Endothelial cell of umbilical vein (primary cell): ENCODE results near the gene MYPN. TPM values are rescaled to one million over a fixed set of nuclear protein-coding genes. Genes with fewer than 3 reads are reported as not detected.
A peak's percentile ranks its signal among the peaks of the same experiment; 100 is the strongest.

Experiments used
- BruUV-seq: library from RNA; stranded (reverse); fragments of 400-500 nt; replicated peaks from 2 replicates; lab custom pipeline; 2021; lab: Mats Ljungman, UMichigan
- CTCF ChIA-PET: fragments of 300-600, 350-600 bp; sonication (Branson Sonifier 250); formaldehyde crosslinking; loops from one replicate; lab custom pipeline; 2021; ENCODE audit warnings: antibody characterized with exemption, inconsistent platforms; lab: Charles Lee
- POLR2A ChIA-PET: fragments of 300-600, 350-600 bp; sonication (Branson Sonifier 250); formaldehyde crosslinking; loops from one replicate; lab custom pipeline; 2021; ENCODE audit warnings: antibody characterized with exemption, inconsistent platforms; lab: Charles Lee
- DNase-seq: peaks from one replicate; pipeline ENCODE4 v3.0.0-alpha.2; 2011; ENCODE audit warnings: low read depth, low spot score
- FAIRE-seq: peaks from 2 replicates; lab custom pipeline; 2011; peaks lifted over from hg19 to GRCh38; lab: Jason Lieb, UNC
- H2AFZ ChIP-seq: 2 replicates; pipeline ENCODE4 v1.6.0; 2012; ENCODE audit warnings: low read depth, low read length, control low read depth, inconsistent platforms
- H3K27ac ChIP-seq: 2 replicates; pipeline ENCODE4 v1.5.1; 2011; ENCODE audit warnings: low read depth, mild to moderate bottlenecking, control low read depth, low read length, moderate library complexity; ENCODE audit not compliant: insufficient read depth
- H3K27me3 ChIP-seq, 2 experiments: 2 replicates each; pipeline versions ENCODE4 v1.6.0 to v1.6.1; 2011; ENCODE audit warnings: low read length in 2 of 2, mixed read lengths in 1 of 2; ENCODE audit not compliant: control insufficient read depth in 2 of 2, insufficient read depth in 2 of 2
- H3K36me3 ChIP-seq, 2 experiments: 2 replicates in 1 of 2; 3 replicates in 1 of 2; pipeline ENCODE4 v1.5.1; 2011; ENCODE audit warnings: low read length in 2 of 2, mild to moderate bottlenecking in 1 of 2, moderate library complexity in 1 of 2; ENCODE audit not compliant: control insufficient read depth in 2 of 2, insufficient read depth in 2 of 2; ENCODE audit errors: extremely low read depth in 1 of 2
- H3K4me1 ChIP-seq: 3 replicates; pipeline ENCODE4 v1.5.1; 2011; ENCODE audit warnings: mild to moderate bottlenecking, low read length; ENCODE audit not compliant: control insufficient read depth, insufficient read depth; ENCODE audit errors: extremely low read depth
- H3K4me2 ChIP-seq: 2 replicates; pipeline ENCODE4 v1.6.1; 2011; ENCODE audit warnings: low read length, control low read depth, mixed read lengths; ENCODE audit not compliant: insufficient read depth
- H3K4me3 ChIP-seq, 3 experiments: fragments of 200-600 bp in 1 of 3; sonication (generic), shearing (Covaris generic) in 1 of 3; replicated peaks in 1 of 3; 2 replicates each; pipeline ENCODE4 v1.5.1; 2011 to 2016; ENCODE audit warnings: control low read depth in 3 of 3, low read length in 3 of 3, mild to moderate bottlenecking in 2 of 3, inconsistent platforms in 1 of 3, low read depth in 1 of 3, moderate library complexity in 1 of 3; ENCODE audit not compliant: insufficient read depth in 1 of 3
- H3K79me2 ChIP-seq: 2 replicates; pipeline ENCODE4 v1.6.0; 2012; ENCODE audit warnings: low read length, inconsistent platforms; ENCODE audit not compliant: control insufficient read depth, insufficient read depth
- H3K9ac ChIP-seq: replicated peaks from 2 replicates; pipeline ENCODE3; 2011; ENCODE audit warnings: low read length, control low read depth; ENCODE audit not compliant: insufficient read depth; ENCODE audit errors: extremely low read depth
- H3K9me1 ChIP-seq: replicated peaks from 3 replicates; pipeline ENCODE4 v1.6.0; 2011; ENCODE audit warnings: mild to moderate bottlenecking, low read length; ENCODE audit not compliant: control insufficient read depth, insufficient read depth; ENCODE audit errors: extremely low read depth
- H3K9me3 ChIP-seq: replicated peaks from 2 replicates; pipeline ENCODE4 v1.5.1; 2012; ENCODE audit warnings: low read length, inconsistent platforms; ENCODE audit not compliant: control insufficient read depth, insufficient read depth
- H4K20me1 ChIP-seq: replicated peaks from 2 replicates; pipeline ENCODE3; 2011; ENCODE audit warnings: mild to moderate bottlenecking, low read length; ENCODE audit not compliant: control insufficient read depth, insufficient read depth; ENCODE audit errors: extremely low read depth
- CTCF ChIP-seq, 2 donors: IDR thresholded peaks; 1 replicate in 1 of 2; 2 replicates in 1 of 2; pipeline ENCODE4 v1.5.1; 2011; ENCODE audit warnings: low read length in 2 of 2, mild to moderate bottlenecking in 2 of 2, moderate library complexity in 2 of 2, control low read depth in 1 of 2, inconsistent platforms in 1 of 2, low read depth in 1 of 2; ENCODE audit not compliant: insufficient read depth in 1 of 2; ENCODE audit errors: extremely low read depth in 1 of 2
- EZH2 ChIP-seq: IDR thresholded peaks from 2 replicates; pipeline ENCODE4 v1.6.1; 2012; ENCODE audit warnings: borderline replicate concordance, low read depth, mild to moderate bottlenecking, moderate library complexity, low read length, inconsistent platforms; ENCODE audit not compliant: severe bottlenecking
- FOS ChIP-seq: IDR thresholded peaks from 2 replicates; pipeline ENCODE4 v1.6.1; 2011; ENCODE audit warnings: mild to moderate bottlenecking, low read length, moderate library complexity, borderline replicate concordance; ENCODE audit not compliant: insufficient read depth
- GATA2 ChIP-seq: IDR thresholded peaks from 2 replicates; pipeline ENCODE4 v1.7.0; 2011; ENCODE audit warnings: low read depth, mild to moderate bottlenecking, moderate library complexity, mixed read lengths, low read length; ENCODE audit not compliant: insufficient read length, insufficient read depth
- JUN ChIP-seq: IDR thresholded peaks from 2 replicates; pipeline ENCODE4 v1.6.1; 2011; ENCODE audit warnings: borderline replicate concordance, low read depth; ENCODE audit not compliant: insufficient read length, insufficient read depth
- MAX ChIP-seq: IDR thresholded peaks from 2 replicates; pipeline ENCODE4 v1.6.1; 2011; ENCODE audit not compliant: insufficient read depth, insufficient read length
- MYC ChIP-seq: IDR thresholded peaks from one replicate; pipeline ENCODE4 v1.6.1; 2011; ENCODE audit warnings: mild to moderate bottlenecking, low read depth, low read length
- POLR2A ChIP-seq: IDR thresholded peaks from 2 replicates; pipeline ENCODE4 v1.6.1; 2012; ENCODE audit warnings: low read depth, mild to moderate bottlenecking, control low read depth, low read length
- POLR2AphosphoS5 ChIP-seq: IDR thresholded peaks from 2 replicates; pipeline ENCODE4 v1.6.1; 2012; ENCODE audit warnings: low read depth, mild to moderate bottlenecking, control low read depth, low read length, moderate library complexity; ENCODE audit not compliant: insufficient read depth
- dilution Hi-C: fragments of 300-500 bp; cut with MboI; formaldehyde crosslinking; loops from one replicate; pipeline ENCODE4 v1.15.0; 2019; ENCODE audit warnings: low sequenced_read_pairs; ENCODE audit not compliant: extremely low pct_ligation_motif_present
- intact Hi-C: fragments of 100-400 bp; cut with micrococcal nuclease; formaldehyde crosslinking; loops from one replicate; pipeline ENCODE4 v1.10.0; 2022
- polyA plus RNA-seq, 4 experiments: library from polyadenylated mRNA; depleted of rRNA in 3 of 4; stranded (reverse) in 3 of 4; unstranded in 1 of 4; fragments of >200 nt; gene quantifications; 2 replicates each; pipeline versions ENCODE4 v1.2.1 to v1.2.3, GENCODE V29; 2011 to 2012; ENCODE audit warnings: missing spikeins in 1 of 4
- total RNA-seq: library from RNA; stranded (reverse); gene quantifications from 2 replicates; pipeline ENCODE4 v1.2.3, GENCODE V29; 2021

The MYPN gene
- total and polyA plus RNA-seq, 2 donors (not counting 3 experiments of a cell fraction or from before 2014, with no cell fraction given), result 0.01 TPM; not detected in 1

- peak overlapping the region; percentile 87 for H2AFZ ChIP-seq
- H3K9me1 ChIP-seq, result no peaks in the 10 kb centered on the region
- H3K4me1 ChIP-seq, result no peaks in the 10 kb centered on the region
- no peaks in the 10 kb centered on the region for H3K27me3 ChIP-seq
- POLR2A ChIA-PET, result no interaction called here
- dilution Hi-C loops (no loop called here), intact Hi-C loops (loop anchor here (5.0 kb wide), 1 partner anchor 221 kb away; no protein-coding TSS in a partner anchor)
- DNase-seq, result no peak
- BruUV-seq, result no TSS peak
- H3K4me3 ChIP-seq, result no peak overlapping the region
- no peak overlapping the region for H3K27ac ChIP-seq
- H3K9ac ChIP-seq, result no peak overlapping the region
- H4K20me1 ChIP-seq, result no peaks in the 10 kb centered on the region
- CTCF ChIA-PET, result no interaction called here
- TF ChIP-seq POLR2A, result no peak
- no peak for TF ChIP-seq MAX
- TF ChIP-seq MYC, result no peak
- no peak for TF ChIP-seq EZH2
- no peak for TF ChIP-seq CTCF (IDR thresholded peaks at IDR 0.05; ENCODE audit: extremely low read depth in 1 of 2, insufficient read depth in 1 of 2, low read depth in 1 of 2, low read length in 2 of 2)
- TF ChIP-seq POLR2AphosphoS5, result no peak
- no peak for TF ChIP-seq FOS
- no peak for TF ChIP-seq GATA2
- no peak for TF ChIP-seq JUN
- no peaks in the 10 kb centered on the region for H3K9me3 ChIP-seq
- H3K4me2 ChIP-seq, result no peak overlapping the region
- FAIRE-seq, result no peak
- no peaks in the 10 kb centered on the region for H3K79me2 ChIP-seq
- H3K36me3 ChIP-seq, result no peaks in the 10 kb centered on the region
These were observed 28.3 kb upstream of the MYPN start for GRCh38 chr10:68080853-68081431.
